ENCODE results near the gene NFIX.

NFIX gene

GRCh38 chr19:13134626-13135025, 139.4 kb downstream of the NFIX start:
- DNase-seq = no peak

- DNase-seq = no peak
Measured at GRCh38 chr19:13135068-13136062, 140.1 kb downstream of the NFIX start.

- no peak for DNase-seq
Measured at GRCh38 chr19:13137290-13137794, 142.1 kb downstream of the NFIX start.

DNA sequence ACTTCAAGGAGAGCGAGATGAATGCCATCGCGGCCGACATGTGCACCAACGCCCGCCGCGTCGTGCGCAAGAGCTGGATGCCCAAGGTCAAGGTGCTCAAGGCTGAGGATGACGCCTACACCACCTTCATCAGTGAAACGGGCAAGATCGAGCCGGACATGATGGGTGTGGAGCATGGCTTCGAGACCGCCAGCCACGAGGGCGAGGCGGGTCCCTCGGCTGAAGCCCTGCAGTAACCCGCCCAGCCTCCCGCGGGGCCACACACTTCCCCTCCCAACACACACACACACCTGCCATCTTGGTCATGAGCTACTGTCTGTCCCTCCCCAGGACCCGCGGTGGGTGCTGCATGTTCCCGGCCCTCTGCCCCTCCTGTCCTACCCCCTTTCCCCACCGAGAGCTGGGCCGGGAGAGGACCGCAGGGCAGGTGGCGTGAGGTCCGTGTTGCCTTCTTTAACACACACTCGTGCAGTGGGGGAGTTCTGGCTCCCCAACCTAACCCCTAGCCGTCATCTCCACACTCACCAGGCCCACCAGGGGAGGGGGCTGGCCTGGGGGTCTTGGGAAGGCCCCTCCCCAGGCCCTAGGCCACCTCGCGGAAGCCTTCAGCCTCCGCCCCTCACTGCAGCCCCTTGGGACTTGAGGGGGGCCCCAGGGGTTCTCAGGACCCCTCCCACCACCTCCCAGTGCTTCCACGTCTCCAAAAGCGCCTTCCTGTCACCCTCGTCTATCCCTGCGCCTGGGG, 143.1 kb downstream of the NFIX start:
- no peak for DNase-seq

GRCh38 chr19:13138916-13139198, 143.6 kb downstream of the NFIX start:
- no peak for DNase-seq

GRCh38 chr19:13139633-13140311, 144.5 kb downstream of the NFIX start:
- no peak for DNase-seq

DNA sequence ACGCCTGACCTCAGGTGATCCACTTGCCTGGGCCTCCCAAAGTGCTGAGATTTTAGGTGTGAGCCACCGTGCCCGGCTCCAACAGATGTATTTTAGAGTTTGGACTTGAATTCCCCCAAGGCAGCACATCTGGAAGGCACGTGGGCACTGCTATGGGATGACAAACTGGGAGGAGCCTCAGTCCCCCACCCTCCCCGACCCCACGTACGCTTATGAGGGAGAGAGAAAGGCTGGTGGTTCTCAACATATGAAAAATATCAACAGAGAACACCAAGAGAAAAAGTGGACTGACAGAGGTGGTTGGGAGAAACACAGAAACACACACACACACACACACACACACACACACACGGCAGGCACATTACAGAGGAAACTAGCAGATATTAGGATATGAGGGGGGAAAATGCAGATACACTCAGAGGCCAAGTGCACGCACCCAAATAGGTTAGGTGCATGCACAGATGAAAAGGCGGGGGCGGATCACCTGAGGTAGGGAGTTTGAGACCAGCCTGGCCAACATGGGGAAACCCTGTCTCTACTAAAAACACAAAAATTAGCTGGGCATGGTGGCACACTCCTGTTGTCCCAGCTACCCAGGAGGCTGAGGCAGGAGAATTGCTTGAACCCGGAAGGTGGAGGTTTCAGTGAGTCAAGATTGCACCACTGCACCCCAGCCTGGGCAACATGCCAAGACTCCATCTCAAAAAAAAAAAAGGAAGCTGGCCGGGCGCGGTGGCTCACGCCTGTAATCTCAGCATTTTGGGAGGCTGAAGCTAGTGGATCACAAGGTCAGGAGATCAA, 151.7 kb downstream of the NFIX start:
- DNase-seq = no peak

All from NCI-H2107 (cell line).